Effector memory CD4-positive, alpha-beta T cell (primary cell): ENCODE measurements around the gene OTOG.

Experiments used
- DNase-seq, 3 donors: peaks; one replicate each; pipeline ENCODE4 v3.0.0-alpha.2; 2020
- H3K27ac ChIP-seq: 2 replicates; pipeline ENCODE4 v1.7.0; 2013; ENCODE audit warnings: mild to moderate bottlenecking, low read length, moderate library complexity; ENCODE audit not compliant: insufficient read depth, poor library complexity, severe bottlenecking
- H3K27me3 ChIP-seq: replicated peaks from 2 replicates; pipeline ENCODE4 v1.7.0; 2013; ENCODE audit warnings: mild to moderate bottlenecking, low read length; ENCODE audit not compliant: insufficient read depth, control insufficient read depth, poor library complexity, severe bottlenecking
- H3K36me3 ChIP-seq: 2 replicates; pipeline ENCODE4 v1.7.0; 2013; ENCODE audit warnings: mild to moderate bottlenecking, low read length, moderate library complexity; ENCODE audit not compliant: control insufficient read depth, insufficient read depth
- H3K4me1 ChIP-seq: 2 replicates; pipeline ENCODE4 v1.7.0; 2013; ENCODE audit warnings: low read length, mild to moderate bottlenecking; ENCODE audit not compliant: control insufficient read depth, insufficient read depth, poor library complexity, severe bottlenecking
- H3K4me3 ChIP-seq: 2 replicates; pipeline ENCODE4 v1.7.0; 2013; ENCODE audit warnings: low read length, low read depth, mild to moderate bottlenecking; ENCODE audit not compliant: insufficient read depth, poor library complexity, severe bottlenecking
- H3K9me3 ChIP-seq: 2 replicates; pipeline ENCODE4 v1.7.0; 2013; ENCODE audit warnings: mild to moderate bottlenecking, low read length, moderate library complexity; ENCODE audit not compliant: control insufficient read depth

The OTOG gene

DNA sequence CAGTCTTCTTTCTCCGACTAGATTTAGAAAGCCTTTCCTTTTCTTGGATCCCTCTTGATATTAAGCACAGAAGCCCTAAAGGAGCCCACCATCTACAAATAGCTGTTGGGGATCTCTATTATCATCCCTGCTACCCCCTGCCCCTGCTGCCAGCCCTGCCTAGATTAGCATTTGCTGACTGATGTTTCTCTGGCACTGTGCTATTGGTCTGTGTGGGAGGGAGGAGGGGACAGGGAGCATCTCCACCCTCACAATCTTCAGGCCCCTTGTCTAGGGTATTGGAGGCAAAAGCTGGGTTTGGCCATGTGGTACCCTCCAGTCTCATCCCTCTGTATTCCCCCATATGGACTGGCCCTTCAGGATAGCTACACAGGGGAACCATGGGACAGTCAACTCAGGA, 9.0 kb upstream of the OTOG start:
- H3K36me3 ChIP-seq: no peaks in the 10 kb centered on the region
- H3K27ac ChIP-seq: no peak overlapping the region
- no peaks in the 10 kb centered on the region for H3K27me3 ChIP-seq
- no peak for DNase-seq
- no peaks in the 10 kb centered on the region for H3K4me1 ChIP-seq
- no peaks in the 10 kb centered on the region for H3K9me3 ChIP-seq
- H3K4me3 ChIP-seq: no peak overlapping the region

DNA sequence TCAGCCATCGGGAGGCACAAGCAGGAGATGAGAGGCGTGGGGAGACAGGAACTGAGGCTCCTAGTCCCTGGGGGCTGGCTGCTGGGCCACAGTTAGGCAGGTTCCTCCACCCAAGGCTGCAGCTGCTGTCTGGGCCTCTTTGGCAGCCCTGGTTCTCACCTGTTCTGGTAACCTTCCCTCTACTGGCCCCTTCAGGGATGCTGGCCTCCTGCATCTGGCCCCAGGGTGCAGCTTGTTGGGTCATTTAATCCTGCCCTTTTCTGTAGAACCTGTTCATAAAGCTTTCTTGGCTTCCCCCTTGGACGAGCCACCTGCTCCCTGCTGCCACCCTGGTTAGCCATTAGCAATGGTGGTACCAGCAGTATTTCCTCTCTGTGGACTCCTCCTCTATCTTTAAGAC, 8.3 kb upstream of the OTOG start:
- H3K4me1 ChIP-seq: no peaks in the 10 kb centered on the region
- no peaks in the 10 kb centered on the region for H3K36me3 ChIP-seq
- H3K27ac ChIP-seq: no peak overlapping the region
- no peak for DNase-seq
- no peak overlapping the region for H3K4me3 ChIP-seq
- no peaks in the 10 kb centered on the region for H3K9me3 ChIP-seq
- H3K27me3 ChIP-seq: no peaks in the 10 kb centered on the region

DNA sequence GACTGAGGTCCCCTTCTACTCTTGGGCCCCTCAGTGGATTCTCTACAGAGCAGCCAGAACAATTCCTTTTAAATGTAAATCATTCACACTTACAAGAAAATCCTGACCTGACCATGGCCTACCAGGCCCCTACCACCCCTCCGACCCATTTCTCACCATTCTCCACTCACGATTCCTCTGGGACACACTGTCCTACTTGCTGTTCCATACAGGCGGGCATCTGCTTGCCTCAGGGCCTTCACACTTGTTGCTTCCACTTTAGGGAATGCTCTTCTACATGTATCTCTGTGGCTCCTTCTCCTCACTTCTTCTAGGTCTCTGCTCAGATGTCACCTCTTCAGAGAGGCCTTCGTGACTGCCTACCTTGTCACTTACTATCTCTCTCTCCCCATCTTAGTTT, 6.3 kb upstream of the OTOG start:
- no peaks in the 10 kb centered on the region for H3K36me3 ChIP-seq
- H3K9me3 ChIP-seq: no peaks in the 10 kb centered on the region
- no peak overlapping the region for H3K27ac ChIP-seq
- H3K27me3 ChIP-seq: peaks cover 5% of the 10 kb centered on the region
- DNase-seq: no peak
- no peak overlapping the region for H3K4me3 ChIP-seq
- H3K4me1 ChIP-seq: no peaks in the 10 kb centered on the region

DNA sequence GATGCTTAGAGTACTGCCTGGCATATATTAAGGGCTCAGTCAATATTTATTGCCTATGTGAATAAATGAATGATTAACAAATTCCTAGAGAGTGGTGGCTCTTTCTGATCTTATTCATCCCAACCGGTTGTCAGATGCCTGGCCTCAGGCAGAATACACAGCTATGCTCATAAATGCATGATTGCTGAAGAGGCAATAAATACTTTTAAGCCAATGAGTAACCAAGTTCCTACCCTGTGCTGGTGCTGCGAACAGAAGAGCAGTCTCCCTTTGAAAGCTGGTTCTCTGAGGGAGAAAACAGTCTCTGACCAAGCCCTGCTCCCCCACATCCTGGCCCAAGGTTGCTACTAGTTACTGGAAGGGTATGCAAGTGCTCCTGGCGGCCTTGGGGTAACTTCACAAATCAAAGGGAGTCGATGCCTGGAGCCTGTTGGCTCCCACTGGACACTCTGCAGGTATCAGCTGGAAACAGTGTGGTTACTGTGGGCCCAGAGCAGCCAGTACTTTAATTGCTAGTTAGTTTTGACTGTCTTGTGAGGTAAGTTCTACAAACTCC, 5.7 kb upstream of the OTOG start:
- no peak overlapping the region for H3K4me3 ChIP-seq

DNA sequence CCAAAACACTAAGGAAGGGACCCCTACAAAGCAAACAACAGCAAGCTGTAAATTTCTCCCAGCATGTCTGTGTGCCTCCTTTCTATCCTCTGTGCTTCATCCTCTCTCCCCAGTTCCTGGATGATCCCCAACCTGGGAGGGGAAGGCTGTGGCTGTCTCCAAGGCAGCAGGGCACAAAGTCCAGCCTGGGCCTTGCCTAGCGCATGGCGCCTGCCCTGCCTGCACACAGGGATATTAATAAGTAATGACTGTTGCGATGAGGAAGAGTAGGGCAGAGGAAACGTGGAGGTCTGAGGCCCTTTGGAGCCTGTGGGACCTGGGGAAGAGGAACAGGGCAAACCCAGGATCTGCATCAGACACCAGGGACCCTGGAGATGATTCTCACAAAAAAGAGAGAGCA, 4.8 kb upstream of the OTOG start:
- Histone ChIP-seq H3K36me3 (no peaks in the 10 kb centered on the region), H3K4me3 (no peak overlapping the region)

More for the DNA sequence above, 5.7 kb upstream of the OTOG start:
- DNase-seq: no peak
- Histone ChIP-seq H3K27ac (no peak overlapping the region), H3K36me3 (no peaks in the 10 kb centered on the region), H3K27me3 (peaks cover 5% of the 10 kb centered on the region), H3K9me3 (no peaks in the 10 kb centered on the region), H3K4me1 (no peaks in the 10 kb centered on the region)

DNA sequence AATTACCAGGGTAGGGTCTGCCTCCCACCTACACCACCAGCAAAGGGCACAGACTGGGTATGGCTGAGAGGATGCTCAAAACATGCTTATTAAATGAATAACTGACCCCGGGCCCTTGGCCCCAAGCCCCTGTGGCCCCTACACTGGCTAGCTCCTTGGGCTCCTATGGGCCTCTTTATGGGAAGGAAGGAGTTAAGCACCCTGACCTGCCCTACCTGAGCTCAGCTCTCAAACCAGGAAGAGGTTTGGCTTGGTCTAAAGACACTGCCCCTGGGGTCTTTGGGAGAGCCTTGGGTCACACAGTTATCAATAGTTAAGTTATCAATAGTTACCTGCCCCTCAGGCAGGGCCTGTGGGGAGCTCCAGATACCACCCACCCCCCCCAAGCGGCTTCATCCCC, 4.0 kb upstream of the OTOG start:
- Histone ChIP-seq H3K9me3 (no peaks in the 10 kb centered on the region), H3K36me3 (no peaks in the 10 kb centered on the region), H3K27me3 (peaks cover 5% of the 10 kb centered on the region), H3K27ac (no peak overlapping the region), H3K4me3 (no peak overlapping the region), H3K4me1 (no peaks in the 10 kb centered on the region)
- DNase-seq: no peak

More for the DNA sequence above, 4.8 kb upstream of the OTOG start:
- Histone ChIP-seq H3K9me3 (no peaks in the 10 kb centered on the region), H3K4me1 (no peaks in the 10 kb centered on the region), H3K27me3 (peaks cover 5% of the 10 kb centered on the region), H3K27ac (no peak overlapping the region)
- DNase-seq: no peak

DNA sequence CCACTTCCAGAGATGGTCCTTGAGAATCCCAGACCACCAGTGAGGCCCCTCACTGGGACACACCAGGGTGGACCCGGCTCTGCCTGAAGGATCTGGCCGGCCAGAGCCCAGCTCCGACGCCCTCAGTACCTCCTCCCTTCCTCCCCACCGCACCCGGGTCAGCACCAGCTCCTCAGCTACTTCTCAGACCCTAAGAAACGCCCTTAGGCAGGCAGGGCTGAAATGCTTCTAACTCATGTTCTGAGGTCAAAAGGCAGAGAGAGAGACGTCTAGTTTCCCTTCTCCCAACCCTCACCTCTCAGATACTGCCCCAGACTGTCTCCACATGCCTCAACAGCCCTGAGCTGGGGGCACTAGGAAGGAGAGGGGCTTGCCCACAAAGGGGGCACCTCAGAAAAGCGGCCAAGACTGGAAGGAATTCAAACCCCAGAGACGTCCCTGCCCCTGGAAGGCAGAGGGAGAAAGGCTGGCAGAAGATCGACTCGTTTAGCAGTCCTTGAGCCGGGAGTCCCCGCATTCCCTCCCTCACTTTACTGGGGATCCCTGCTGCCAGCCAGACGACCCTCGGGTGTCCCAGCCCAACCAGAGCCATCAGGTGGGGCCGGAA, 3.4 kb upstream of the OTOG start:
- DNase-seq: no peak
- Histone ChIP-seq H3K4me1 (no peaks in the 10 kb centered on the region), H3K27ac (no peak overlapping the region), H3K27me3 (peaks cover 5% of the 10 kb centered on the region), H3K36me3 (no peaks in the 10 kb centered on the region), H3K9me3 (no peaks in the 10 kb centered on the region), H3K4me3 (no peak overlapping the region)

DNA sequence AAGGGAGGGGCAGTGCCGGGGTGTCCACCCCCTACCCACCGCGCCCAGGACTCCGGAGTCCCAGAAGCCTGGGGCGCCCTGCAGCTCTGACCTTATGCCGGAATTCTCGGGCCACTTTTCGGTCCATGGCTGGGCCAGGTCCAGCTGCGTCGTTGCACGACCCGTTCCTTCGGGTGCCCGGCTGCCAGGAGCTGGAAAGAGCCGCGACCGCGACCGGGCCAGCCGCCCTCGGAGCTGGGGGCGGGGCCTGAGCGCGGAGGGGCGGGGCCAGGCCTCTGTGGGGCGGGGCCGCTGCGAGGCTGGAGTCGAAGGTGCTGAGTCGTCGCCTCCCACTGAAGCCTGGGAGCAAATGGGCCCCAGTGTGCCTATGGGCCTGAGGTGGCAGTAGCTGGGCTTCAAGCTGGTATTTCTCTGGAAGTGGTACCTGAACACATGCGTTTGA, 2.9 kb upstream of the OTOG start, which contains the start of gene USH1C:
Gene USH1C, minus strand, starts transcription at position 236 of the 442 bp plus-strand sequence. Its CDS starts 109 bp downstream, at position 127.
- no peaks in the 10 kb centered on the region for H3K36me3 ChIP-seq
- no peaks in the 10 kb centered on the region for H3K4me1 ChIP-seq
- no peaks in the 10 kb centered on the region for H3K9me3 ChIP-seq
- no peak within 1 kb of the TSS for H3K27ac ChIP-seq
- DNase-seq: no peak
- no peak within 1 kb of the TSS for H3K4me3 ChIP-seq
- H3K27me3 ChIP-seq: peaks cover 5% of the 10 kb centered on the region

DNA sequence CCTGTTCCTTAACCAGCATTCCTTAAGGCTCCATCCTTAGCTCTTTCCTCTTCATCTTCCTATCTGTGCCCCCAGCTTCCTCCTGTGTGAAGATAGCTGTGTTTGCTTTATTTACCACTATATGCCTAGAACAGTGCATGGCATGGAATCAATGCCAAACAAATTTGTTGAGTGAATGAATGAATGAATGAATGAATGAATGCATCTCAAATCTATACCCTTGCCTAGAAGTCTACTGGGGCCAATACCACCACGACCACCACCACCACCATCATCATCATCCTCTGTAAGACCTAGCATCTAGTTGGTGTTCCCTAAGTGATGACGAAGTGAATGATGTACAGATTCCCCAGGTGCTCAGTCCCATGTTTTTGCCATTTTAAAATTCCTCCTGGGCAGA, 819 bp upstream of the OTOG start:
- Histone ChIP-seq H3K4me3 (no peak overlapping the region), H3K4me1 (no peaks in the 10 kb centered on the region), H3K27me3 (peaks cover 5% of the 10 kb centered on the region), H3K36me3 (no peaks in the 10 kb centered on the region), H3K27ac (no peak overlapping the region), H3K9me3 (no peaks in the 10 kb centered on the region)
- DNase-seq: no peak

DNA sequence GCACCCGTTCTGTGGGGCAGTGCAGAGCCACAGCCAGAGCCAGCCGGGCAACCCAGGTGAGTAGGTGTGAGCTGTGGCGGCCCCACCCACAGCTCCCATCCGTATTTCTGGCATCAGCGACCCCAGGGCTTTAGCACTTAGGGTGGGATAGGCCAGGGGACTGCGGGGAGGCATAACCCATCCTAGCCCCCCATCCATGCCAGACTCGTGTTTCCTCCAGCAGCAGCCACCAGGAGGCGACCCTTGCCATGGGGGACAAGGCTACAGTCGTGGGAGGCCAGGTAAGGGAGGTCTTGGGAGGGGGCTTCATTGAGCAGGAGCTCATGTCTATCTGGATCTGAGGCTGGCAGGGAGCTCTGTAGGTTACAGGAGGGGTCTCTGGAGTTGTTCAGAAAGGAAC, 873 bp downstream of the OTOG start:
- Histone ChIP-seq H3K36me3 (no peaks in the 10 kb centered on the region), H3K4me1 (no peaks in the 10 kb centered on the region), H3K4me3 (no peak overlapping the region), H3K27me3 (peaks cover 5% of the 10 kb centered on the region), H3K9me3 (no peaks in the 10 kb centered on the region), H3K27ac (no peak overlapping the region)
- DNase-seq: no peak
